ENCODE data around the gene EPOP.
"Not testable (repeated sequence)": the region's sequence is repeated elsewhere in the genome, so short reads cannot be mapped to it uniquely, and the experiment has no call there.

Gene EPOP

DNA sequence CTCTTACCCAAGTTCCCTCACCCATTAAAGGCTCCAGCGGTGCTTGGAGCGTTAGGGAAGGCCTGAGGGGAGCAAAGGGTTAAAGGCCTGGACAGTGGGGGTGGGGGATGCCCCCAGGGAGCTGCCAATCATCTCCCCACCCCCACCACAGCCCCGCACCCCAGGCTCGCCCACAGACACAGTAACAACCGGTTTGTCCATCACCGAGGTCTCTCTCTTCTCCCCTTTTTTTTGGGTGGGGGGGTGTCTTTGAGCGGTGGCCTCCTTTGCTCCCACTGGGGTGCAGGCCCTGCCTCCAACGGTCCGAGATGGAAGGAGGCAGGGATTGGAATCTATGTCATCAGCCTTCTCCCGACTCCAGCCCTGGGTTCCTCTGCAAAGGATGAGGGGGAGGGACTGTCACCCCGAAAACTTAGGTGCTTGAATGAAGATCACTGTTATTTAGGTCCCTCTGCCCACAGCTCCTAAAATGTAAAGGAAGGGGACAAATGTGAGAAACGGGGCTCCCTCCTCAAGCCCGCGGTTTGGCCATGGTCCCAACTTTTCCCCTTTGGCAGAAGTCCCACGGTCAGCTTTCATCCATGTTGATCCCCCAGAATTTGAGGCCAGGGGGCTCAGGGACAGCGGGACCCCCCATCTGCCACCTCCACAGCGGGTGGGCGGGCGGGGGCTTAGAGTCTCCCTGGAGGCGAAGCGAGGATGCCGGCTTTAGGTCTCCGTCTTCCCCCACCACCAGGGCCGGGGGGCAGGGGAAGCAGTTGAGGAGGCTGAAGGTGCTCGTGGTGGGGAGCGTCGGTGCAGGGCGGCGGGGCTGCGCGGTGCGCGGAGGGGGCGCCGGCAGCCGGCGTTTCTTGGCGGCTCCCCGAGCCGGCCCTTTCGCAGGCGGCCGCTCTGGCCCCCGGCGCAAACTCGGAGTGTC lies 1.7 kb downstream of the EPOP start:
- no peak for DNase-seq

DNA sequence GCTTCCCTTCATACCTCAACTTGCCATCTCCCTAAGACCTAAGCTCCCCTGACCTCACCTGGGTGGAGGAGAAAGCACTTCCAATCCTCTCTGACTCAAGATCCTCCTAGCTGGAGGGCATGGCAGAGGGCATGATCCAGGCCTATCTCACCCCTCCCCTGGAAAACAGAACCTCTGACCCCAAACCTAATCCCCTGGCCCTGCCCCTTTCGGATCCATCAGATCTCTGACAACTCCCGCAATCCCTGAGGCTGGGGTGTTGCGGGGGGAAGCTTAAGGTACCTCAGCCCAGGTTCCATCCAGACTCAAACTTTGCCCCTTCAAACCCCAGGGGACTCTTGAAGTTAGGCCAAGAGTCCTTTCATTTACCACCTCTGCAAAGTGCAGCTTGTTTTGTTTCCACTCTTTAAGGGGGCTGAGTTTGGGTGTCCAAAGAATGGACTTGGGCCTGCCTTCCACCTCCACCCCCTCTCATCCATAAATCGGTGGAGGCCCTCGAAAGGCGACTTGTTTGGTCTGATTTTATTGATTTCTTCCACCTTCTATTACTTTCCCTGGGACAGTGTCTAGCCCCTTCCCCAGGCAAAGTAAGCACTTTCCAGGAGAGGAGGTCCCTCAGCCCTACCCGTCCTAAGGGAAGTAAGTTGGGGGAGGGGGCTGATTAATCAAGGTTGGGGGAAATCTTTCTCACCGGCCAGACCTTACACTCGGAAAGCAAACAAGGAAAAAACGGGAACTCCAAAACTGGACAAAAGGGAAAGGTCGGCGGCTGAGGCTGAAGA lies 2.6 kb downstream of the EPOP start:
- DNase-seq, result no peak

DNA sequence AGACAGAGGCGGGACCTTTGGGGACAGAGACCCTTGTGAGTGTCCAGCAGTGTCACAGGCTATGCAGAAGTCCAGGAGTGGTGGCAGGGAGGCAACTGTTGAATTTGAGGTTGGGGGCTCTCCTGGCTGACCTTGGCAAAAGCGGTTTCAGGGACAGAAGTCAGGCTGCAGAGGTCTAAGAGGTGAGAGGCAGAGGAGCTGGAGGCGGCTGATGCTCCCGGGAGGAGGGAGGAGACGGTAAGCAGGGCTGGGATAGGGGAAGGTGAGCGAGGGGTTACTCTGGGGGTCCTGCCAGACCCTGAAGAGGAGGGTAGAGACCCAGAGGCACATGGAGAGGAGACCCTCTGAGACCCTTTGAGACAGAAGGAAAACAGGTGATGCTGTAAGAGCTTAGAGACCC lies 5.2 kb downstream of the EPOP start:
- no peak for DNase-seq

DNA sequence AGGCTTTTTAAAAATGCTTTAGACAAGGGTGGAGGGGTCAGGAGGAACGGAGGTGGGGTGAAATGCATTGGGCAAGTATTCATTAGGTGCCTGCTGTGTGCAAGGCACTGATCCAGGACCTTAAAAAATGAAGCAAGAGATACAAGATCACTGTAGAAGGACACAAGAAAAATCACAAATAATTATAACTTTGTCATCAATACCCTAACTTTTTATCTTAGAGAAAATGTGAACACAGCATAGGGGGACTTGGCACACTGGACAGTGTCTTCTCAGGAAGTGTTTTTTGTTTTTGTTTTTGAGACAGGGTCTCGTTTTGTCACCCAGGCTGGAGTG lies 7.0 kb downstream of the EPOP start:
- DNase-seq, result no peak

DNA sequence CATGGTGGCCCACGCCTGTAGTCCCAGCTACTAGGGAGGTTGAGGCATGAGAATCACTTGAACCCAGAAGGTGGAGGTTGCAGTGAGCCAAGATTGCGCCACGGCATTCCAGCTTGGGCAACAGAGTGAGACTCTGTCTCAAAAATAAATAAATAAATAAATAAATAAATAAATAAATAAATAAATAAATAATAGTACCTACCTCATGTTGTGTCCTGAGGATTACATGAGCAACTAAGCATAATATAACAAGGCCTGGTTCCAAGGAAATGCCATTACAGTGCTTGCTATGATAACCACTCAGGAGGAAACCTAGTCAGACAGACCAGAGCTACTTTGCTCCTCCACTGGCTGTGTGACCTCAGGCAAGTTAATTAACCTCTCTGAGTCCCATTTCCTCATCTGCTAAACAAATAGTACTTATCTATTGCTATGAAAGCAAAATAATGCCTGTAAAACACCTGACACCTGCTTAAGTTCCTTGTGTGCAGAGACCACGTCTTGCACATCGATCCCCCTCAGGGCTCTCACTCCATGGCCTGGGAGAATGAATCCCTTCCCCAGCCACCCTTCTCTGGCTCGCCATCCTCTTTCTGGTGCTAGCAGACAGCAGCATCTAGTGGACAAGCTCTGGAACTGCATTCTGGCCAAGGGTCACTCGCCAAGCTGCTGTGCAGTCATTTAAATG lies 7.5 kb downstream of the EPOP start:
- DNase-seq, result peak; percentile 60

DNA sequence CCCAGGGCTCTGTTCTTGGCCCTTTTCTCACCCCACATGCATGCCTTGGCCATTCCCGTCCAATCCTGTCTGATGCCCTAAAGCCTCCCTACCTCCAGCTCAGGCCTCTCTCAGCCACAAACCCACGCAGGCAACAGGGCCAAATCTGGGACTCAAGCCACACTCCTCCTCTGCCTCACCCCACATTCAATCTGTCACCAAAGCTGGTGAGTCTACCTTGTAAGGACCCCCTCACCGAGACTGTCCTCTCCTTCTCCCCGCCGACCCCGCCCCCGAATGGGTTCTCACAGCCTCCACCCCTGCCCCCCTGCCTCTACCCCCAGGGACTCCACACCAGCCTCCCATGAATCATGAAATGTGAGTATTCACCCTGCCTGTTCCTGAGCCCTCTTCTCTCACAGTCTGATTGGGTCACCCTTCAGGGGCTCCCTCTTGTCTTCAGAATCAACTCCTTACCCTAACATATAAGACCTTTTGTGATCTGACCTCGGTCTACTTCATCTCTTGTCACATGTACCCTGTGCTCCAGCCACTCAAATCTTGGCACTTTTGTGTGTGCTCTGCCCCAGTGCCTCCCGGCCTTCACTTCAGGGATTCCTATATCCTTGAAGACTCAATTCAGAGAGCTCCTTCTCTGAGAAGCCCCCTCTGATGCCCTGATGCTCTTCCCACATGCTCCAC lies 10.7 kb downstream of the EPOP start:
- DNase-seq, result no peak

DNA sequence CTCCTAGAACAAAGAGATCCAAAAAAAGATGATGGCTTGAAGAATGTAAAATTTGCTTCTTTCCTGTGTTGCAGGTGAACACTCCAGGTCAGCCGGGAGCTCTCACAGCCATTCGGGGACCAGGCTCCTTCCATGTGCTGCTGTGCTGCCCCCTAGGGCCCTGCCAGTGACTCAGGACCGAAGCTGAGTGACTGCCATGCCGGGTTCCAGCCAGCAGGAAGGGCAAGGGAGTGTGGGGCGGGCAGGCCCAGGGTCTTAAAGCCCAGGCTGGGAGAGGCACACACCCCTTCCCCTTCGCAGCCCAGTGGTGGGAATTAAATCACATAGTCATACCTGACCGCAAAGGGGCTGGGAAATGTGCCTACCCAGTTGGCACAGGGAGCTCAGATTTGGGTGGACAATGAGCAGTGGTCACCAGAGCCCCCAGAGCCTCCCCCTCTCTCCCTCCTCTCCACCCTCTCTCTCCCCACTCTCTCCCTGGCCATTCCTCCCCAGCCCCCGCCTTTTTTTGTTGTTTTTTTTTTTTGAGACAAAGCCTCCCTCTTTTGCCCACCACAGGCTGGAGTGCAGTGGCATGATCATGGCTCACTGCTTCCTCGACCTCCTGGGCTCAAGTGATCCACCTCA lies 11.5 kb downstream of the EPOP start:
- peak; percentile 11 for DNase-seq

DNA sequence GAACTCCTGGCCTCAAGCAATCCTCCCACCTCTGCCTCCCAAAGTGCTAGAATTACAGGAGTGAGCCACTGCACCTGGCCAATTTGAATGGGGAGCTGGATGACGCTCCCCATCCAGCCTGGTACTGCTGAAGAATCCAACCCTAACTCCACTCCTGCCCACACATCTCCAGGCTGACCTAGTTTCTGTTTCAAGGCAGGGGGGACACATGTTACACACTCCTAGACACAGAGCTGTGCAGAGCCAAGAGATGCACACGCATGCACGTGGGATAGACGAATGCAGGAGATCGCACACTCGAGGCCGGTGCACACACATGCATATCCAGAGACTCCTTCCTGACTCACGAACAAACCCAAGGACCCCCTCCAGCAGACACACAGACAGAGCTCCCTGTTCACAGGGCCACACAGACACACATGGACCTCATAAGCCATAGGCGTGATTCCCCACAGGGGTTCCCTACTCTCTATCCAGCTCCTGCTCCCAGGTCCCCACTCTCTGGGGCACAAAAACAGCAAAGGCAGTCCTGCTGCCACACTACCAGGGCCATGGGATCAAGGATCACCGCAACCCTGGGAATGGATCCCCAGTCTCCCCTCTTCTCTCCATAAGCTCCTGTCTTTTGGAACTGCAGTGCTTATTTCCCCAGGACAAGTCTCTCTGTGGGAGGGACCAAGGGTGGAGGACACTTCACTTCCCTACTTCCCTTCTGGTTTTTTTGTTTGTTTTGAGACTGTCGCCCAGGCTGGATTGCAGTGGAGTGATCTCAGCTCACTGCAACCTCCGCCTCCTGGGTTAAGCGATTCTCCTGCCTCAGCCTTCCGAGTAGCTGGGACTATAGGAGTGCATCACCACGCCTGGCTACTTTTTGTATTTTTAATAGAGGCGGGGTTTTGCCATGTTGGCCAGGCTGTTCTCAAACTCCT lies 14.4 kb downstream of the EPOP start:
- no peak for DNase-seq

DNA sequence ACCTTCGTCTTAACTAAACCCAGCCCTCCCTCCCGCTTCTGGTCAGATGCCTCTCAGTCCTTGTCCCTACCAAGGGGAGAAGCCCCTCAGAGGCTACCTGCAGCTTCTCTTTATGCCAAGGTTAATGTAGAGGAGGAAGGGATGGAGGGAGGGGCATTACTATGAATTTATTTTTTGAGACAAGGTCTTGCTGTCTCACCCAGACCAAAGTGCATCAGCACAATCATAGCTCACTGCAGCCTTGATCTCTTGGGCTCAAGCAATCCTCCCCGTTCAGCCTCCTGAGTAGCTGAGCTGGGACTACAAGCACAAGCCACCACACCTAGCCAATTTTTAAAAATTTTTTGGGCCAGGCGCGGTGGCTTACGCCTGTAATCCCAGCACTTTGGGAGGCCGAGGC lies 15.3 kb downstream of the EPOP start:
- DNase-seq, result no peak

DNA sequence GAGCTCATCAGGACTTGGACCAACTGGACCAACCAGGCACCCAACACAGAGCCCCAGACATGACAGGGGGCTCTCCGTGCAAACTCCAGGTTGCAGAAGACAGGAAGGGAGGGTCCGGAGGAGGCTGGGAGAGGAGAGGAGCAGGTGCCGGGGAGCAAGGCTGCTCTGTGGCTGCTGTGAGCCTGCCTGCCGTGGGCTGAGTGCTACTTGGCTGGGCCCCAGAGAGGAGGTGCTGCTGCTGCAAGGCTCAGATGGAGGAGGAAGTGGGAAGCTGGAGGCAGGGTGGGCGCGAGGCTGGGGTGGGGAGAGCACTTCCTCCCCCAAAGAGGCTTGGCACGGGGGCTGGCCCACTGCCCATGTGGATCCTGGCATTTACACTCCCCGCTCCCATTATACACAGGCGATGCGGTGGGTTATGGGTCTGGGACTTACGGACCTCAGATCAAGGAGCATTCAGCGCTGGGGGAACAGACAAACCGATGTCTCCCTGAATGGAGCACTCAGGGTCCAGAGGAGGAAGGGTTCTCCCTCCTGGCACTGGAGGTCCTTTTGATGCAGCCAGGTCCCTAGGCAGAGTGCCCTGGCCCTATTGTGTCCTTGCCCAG lies 15.9 kb downstream of the EPOP start:
- no peak for DNase-seq

DNA sequence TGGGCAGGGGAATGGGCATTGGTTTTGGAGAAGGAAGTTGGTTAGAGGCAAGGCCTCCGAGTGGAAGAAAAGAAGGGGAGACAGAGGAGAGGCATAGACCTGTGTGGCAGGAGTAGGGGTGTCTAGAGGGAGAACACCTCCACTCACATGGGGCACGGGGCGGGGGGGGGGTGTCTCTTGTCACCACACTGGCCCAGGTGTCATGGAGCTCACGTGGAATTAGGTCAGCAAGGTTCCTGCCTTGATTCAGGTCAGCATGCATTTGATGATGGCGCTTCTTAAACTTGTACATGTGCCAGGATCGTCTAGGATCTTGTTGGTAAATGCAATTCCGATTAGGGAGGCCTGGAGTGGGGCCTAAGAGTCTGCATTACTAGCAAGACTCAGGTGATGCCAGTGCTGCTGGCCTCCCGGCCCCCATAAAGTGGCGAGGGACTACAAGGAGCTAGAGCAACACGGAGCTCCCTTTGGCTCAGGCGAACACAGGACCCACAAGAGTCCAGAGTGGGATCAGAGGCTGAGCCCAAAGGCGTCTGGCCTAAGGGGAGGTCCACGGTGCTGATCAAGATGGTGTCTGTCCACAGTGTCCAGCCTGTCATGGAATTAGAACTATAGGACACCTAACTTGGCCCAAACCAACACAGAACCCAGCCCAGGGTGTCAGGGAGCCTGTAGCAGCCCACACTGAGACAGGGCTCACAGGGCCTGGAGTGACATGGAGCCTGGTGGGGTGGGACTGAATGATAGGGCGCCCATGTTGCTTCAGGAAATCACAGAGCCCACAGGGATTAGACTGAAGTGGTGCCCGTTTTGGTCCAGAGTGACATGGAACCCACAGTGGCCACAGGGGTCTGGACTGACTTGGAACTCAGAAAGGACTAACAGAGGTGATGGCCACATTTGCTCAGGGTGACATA lies 16.7 kb downstream of the EPOP start:
- DNase-seq, result no peak

DNA sequence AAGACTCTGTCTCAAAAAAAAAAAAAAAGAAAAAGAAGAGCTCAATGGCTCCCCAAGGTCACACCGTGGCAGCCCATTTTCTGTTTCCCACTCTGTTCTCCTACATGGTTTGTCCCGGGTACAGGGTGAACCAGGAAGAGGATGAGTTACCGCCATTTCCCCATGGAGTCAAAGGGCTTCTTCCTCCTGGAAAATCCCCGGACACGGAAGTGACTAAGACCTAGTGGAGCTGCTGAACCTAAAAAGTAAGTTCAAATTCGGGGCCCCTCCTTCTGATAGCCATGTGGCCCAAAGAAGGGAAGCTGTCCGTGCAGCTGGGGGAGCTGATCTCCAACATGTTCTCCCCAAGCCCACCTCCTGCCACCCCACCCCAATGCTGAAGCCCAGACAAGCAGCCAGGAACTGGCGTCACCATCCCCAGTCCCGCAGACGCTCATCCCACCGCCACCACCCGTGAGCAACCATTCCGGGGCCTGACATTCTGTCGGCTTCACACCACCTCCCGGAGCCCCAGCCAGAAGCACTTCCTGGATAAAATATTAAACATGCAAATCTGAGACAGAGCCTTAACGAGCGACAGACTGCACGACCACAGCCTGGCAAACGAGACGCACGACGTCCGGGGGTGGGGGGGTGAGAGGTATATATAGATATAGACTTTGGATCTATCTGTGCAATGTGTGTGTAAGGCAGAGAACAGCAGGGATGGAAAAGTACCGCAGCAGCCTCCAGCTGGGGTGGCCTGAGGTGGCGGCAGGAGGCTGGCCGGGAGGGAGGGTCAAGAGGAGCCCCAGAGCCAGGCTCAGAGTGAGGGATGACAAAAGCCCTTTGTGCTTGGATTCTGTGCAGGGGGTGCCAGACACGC lies 17.6 kb downstream of the EPOP start:
- no peak for DNase-seq

DNA sequence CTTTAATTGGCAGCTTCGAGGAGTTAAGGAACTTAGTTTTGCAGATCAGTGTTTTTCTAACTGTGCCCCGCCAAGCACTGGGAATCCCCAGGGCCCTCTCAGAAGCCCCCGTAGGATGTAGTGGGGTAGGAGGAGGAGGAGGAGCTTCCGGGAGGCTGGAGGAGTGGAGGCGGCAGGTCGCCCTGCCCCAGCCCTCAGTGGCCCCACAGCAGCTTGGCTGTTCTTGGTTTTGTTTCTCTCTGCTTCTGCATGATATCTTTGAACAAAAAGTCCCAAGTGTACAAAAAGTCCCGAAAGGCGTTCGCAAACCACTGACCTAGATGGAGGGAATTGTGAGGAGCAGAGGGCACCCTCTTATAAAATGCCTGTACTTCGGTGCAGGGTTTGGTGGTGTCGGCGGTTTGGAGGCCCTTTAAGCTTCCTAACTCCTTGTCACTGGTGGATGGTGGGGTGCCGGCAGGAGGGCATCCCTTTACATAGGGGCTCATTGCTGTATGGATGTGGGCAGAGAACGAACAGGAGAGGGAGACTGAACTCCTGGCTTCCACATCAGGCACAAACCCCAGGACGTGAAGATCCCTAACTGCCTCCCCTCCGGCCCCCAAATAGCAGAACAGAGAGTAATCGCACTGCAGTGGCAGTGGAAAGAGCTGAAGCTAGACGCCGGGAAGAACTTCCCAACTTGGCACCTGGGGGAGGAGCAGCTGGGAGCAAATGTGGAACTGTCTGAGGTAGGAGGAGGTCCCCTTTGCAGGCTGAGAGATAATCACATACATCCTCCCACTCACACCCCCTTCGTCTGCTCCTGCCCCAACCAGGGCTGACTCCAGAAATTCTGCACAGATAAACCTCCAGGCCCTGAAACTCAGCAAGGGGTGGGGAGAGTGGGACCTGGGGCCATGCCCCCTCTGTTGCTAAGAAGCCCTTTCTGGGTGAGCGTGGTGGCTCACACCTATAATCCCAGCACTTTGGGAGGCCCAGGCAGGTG lies 20.1 kb downstream of the EPOP start:
- no peak for DNase-seq

DNA sequence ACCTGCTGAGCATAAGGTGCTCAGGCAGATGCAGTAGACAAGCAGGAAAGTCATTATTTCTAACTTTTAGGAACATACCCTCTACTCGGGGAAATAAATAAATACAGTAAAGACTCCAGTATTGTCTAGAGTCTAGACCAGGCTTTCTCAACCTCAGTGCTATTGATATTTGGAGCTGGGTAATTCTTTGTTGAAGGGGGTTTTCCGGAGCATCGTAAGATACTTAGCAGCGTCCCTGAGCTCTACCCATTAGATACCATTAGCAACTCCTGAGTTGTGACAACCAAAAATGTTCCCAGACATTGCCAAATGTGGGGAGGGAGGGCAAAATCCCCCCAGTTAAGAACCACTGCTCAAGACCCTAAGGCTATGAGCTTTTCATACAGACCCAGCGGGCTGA lies 21.1 kb downstream of the EPOP start:
- DNase-seq, result no peak

DNA sequence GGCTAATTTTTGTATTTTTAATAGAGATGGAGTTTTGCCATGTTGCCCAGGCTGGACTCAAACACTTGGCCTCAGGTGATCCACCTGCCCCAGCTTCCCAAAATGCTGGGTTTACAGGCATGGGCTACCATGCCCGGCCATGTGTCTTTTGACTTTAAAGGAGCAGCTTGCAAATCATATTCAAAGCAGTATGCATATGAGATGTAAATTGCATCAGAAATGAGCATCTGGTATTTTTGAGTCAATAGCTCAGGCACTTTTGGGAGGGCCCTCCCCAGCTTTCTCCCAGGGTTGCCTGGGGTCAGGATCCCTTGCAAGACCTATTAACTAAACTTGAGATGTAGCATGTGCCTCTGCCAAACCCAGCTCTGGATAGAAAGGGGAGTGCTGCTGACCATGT lies 21.5 kb downstream of the EPOP start:
- DNase-seq, result no peak

DNA sequence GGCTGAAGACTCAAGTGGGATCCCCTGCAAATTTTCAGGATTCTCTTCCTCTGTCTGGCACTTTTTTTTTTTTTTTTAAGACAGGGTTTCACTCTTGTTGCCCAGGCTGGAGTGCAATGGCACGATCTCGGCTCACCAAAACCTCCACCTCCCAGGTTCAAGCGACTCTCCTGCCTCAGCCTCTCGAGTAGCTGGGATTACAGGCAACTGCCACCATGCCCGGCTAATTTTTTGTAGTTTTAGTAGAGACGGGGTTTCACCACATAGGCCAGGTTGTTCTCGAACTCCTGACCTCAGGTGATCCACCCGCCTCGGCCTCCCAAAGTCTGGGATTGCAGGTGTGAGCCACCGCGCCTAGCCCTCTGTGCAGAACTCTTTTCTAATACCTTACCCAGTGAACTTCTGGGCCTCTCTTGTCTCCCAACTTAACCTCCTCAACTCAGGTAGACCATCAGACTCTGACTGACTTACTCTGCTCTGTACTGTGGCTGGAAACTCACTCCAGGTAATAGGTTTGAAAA lies 24.0 kb downstream of the EPOP start:
- not testable (repeated sequence) for DNase-seq

DNA sequence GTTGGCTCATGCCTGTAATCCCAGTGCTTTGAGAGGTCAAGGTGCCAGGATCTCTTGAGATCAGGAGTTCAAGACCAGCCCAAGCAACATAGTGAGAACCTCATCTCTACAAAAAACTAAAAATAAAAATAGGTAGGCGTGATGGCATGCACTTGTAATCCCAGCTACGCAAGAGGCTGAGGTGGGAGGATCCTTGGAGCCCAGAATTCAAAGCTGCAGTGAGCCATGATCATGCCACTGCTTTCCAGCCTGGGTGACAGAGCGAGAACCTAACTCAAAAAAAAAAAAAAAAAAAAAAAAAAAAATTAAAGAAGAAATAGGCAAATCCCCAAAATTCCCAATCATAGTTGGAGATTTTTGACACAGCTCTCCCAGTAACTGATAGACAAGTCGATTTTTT lies 36.8 kb downstream of the EPOP start:
- no peak for DNase-seq

All from amniotic stem cell (primary cell).